GM21367 (cell line): ENCODE results near the gene CLMN.
"Not testable (repeated sequence)": the region's sequence is repeated elsewhere in the genome, so short reads cannot be mapped to it uniquely, and the experiment has no call there.

Experiments used
- ATAC-seq: cut with Tn5 transposase; IDR thresholded peaks from one replicate; pipeline ENCODE4 v1.9.1; 2021; ENCODE audit not compliant: unreplicated experiment

CLMN gene

DNA sequence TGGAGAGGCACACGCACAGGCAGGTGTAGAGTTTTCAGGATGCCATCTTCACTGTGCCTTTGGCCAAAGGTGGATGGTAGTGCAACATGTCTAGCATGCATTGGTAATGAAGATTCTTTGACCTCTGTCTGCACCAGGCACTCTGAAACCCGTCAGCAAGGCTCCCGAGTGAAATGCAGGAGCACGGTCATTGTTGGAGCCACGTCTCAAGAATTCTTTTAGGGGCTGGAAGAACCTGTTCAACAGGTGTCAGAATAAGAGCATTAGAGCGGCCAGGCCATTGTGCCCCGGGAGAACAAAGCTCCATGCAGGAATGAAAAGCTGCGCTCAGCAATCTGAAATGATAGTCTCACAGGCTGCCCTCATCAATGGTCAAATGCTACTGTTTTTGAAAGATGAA lies 122.2 kb downstream of the CLMN start:
- no peak for ATAC-seq

DNA sequence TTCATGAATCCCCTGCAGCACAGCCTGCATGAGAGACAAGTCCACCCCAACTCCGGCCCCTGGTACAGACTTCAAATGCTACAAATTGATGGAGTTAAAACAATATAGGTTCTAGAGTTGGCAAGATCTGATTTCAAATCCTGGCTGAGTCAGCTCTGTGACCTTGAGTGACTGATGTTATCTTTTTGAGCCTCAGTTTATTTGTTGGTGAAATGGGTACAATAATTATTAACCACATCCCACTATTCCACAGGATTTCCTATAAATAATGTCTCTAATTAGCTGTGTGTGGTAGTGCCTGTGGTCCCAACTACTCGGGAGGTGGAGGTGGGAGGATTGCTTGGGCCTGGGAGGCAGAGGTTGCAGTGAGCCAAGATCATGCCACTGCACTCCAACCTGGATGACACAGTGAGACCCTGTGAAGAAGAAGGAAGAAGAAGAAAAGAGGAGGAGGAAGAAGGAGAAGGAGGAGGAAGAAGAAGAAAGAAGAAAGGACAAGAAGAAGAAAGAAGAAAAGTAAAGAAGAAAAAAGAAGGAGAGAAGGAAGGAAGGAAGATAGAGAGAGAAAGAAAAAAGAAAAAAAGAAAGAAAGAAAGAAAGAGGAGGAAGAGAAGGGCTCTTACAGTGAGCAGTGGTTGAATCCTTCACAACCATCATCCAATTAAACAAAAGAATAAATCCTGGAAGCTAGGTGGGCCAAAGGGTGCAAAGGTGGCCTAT lies 122.7 kb downstream of the CLMN start:
- no peak for ATAC-seq

DNA sequence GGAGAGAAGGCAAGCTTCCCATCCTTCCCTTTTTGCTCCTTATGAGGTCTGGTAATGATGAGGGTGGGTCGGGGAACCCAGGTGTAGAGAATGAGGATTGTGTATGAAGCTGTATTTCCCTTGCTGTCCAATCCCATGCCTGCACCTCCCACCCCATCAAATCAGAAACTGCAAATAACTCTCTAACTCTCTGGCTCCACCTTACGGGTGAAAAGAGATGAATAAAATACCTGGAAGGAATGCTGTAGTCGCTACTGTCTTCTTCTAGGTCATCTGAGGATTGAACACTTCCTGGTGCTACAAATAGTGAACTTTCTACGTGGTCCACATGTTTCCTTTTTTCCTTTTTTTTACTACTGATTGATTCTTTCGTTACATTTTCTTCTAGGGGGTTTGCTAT lies 123.4 kb downstream of the CLMN start:
- ATAC-seq = no peak

DNA sequence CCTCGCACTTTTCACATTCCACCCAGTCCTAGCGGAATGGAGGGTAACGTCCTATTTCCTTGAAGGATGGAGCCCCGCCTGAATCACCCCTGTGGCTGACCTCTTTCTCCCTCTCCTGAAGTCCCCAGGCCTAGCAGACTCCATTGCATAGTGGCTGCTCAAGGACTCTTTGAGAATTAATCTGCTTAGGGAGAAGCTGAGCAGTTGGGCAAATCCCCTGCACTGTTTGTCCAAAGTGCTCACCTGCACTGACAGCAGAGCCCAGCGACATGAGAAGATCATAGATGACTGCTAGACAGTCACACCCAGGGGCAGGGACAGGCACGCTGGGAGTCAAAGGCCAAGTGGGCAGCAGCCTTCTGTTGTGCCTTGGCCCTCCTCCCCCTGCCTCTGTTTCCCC lies 124.7 kb downstream of the CLMN start:
- ATAC-seq = no peak

DNA sequence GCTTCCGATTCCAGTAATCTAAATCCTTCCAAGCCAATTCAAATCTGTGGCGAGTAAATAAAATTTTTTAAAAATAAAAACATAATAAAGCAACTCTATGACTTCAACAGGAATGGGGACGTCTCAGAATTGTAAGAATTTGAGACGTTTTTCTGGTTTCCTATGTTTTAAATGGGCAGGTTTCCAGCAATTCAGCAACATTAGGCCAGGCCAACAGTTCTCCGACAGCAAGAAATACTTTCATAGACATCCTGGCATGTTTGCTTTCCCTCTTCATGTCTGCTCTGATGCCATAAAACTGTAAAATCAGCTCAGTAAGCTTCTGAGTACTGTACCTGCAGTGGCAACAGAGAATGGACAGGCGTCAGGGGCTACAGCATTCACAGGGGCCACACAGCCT lies 126.6 kb downstream of the CLMN start:
- ATAC-seq = no peak

DNA sequence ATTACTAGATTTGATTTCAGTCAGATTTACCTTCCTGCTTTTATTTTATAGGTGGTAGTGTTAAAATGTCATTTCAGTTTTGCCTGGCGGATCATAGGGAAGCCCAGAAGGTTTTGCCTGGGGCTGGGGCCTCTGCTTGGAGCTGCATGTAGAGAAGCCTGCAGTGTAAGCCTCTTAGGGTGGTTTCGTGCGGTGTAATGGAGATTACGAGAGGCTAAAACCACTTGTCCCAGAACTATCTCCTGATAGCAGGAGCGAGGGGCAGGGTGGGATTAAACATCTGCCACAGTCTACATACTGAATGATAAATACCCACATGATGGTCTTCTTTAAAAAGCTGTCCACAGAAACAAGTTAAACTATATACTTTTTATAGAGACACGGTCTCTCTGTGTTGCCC lies 127.4 kb downstream of the CLMN start:
- ATAC-seq = no peak

DNA sequence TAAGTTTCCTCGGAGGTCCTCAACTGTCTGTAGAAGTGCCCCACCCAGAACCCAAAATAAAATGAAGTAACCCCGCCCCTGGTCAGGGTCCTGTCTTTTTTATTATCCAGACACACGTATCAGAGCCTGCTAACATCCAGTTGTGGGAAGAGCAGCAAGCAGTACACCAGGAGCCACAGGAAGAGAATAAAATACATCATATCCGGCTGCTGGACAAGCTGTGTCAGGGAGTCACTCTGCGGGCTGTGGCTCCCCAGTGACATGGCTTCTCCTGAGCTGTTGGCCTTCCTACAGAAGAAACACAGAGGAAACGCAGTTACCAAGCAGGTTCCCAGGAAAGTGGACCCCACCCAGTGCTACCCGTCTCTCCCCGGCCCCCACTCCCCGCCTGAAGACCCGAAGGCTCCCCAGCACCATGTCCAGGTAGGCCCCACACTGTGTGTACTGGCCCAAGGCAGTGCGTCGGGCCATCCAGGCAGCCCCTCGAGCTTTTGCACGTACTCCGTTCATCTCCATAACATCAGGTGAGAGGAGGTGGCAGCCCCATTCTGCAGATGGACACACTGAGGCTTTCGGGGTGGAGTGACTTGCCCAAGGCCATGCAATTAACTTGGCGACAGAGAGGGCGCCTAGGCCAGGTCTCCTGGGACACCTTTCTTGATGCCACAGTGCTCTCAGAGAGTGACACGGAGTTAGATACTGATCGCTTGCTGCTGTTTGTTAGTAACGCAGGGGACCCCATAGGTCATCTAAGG lies 128.1 kb downstream of the CLMN start:
- no peak for ATAC-seq

DNA sequence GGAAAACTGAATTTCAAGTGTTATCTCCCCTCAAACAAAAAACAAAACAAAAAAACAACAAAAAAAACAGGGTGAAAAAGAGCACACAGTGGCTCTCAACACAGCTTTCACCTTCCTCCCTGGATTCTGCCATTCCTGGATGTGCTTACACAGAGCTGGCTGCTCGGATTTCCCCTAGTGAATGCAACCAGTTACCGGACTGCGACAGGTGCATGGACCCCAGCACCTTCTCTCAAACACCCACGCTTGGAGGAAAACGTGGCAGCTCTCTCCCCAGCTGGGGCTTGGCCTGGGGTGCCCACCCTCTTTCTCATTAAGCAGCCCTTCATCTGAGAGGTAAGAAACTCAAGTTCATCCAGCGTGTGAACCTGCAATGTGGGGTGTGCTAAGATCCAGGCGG lies 128.9 kb downstream of the CLMN start:
- no peak for ATAC-seq

DNA sequence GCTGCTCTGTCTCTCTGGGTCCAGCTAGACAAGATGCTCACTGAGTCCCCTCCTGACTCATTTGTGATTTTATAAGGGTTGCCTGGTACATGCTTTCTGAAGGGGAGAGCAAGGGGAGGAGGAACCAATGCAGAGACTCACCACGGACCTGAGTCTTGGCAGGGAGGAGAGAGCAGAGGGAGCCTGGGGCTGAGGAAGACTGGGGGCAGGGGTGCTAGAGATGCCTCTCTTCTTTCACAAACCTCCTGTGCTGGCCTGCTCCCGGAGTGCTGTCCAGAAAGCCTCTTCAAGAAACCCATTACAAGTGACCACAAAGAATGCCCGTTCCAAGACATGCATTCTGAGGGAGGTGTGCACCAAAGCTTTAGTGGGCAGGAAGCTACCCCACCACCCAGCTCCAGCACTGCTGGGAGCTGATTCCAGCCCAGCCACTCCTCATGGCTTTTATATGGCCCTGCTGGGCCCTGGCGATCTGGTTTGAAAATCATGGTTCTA lies 129.3 kb downstream of the CLMN start:
- no peak for ATAC-seq

DNA sequence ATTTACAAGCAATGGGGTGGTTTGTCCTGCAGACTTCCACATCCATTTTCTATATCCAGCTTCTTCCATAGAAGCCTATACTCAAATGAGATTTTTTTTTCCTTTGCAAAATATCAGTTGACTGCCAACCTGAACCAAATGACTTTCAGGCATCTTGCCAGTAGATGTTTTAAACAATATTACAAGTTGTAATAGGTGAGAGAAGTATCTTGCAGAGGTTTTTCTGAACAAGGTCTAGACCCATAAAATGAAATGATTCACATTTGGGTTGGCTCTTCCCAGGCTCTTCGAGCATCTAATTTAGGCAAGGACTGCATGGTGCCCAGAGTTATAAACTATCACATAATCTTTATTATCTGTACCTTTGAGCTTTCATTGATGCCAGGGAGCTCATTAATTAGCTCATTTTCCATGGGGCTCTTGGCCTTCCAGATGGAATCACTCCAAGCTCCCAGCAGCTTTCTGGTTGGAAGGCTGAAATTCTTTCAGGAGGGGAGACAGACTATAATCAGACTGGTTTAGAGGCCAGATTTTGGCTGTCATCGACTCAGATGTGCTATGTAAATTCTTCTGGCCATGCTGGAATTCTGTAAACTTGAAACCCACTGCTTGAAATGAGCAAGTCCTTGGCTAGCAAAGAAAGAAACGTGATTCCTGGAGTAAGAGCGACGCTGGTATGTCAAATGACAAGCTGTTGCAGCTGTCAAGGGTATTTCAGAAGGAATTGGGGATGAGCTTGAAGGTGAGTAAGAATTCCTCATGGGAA lies 130.2 kb downstream of the CLMN start:
- ATAC-seq = no peak

DNA sequence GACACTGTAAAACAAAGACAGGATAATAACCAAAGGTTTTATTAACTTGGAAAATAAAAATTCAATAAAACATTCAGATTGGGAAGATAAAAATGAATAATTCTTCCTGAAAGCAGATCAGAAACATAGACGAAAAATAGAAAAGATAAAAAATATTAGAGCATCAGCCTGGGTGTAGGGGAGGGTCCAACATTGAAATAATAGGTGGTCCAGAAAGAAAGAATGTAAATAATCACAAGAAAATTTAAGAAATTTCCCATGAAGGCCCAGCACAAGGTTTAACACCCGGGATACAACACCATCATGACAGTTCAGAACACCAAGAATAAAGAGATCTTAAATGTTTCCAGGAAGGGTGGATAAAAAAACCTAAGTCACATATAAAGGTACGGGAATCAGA lies 131.3 kb downstream of the CLMN start:
- ATAC-seq = no peak

DNA sequence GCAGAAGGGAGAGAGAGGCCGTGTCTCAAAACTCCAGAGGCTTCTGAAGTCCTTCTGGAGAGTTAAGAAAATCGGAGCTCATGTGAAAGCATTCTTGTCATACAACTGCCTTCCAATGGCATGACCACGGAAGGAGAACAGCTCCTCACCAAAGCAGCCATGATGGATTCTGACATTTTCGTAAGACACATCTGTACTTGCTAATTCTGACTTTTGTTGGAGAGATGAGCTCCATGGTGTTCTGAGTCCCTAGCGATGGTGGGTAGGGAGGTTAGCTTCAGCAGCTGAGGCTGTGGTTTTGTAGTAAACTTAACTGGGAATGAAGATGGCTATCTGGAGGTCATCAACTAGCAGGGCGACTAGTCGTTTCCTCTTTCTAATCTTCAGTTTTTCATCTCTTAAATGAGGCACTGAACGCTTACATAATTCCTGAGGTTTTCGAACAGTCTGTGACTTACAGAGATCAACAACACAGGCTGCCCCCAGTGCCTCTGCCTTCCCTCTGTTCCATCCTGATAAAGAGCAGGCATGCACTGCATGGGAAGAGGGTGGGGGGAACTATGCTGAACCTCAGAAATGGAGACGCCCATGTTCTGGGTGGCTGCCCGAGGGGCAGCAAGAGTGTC lies 133.8 kb downstream of the CLMN start:
- no peak for ATAC-seq

DNA sequence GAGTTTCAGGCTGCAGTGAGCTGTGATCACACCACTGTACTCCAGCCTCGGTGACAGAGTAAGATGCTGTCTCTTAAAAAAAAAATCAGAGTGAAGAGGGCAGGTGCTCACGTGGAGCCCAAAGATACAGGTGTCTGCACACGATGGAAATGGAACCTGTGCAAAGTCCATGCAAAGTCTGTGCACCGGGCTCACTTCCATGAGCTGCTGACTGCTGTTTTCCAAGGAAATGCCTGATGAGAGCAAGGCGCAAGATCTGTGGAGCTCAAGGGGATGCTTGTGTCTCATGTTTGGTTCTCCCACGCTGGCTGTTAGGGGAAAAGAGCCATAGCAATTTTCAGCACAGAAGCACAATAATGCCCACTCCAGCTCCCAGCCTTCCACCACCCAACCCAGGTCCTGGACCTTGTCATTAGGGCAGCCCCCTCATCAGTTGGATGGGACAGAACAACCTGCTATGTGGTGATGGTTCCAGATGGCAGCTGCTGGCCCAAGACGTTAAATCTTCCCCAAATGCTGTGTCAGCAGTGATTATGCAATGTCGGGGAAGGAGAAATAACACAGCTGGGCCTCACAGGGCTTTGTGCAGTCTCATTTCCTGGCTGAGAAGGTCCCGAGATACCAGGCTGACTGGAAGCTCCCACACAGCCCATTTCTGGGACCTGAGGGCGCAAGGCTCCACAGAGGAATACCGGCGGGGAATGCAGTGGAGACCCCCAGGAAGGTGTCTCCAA lies 134.5 kb downstream of the CLMN start:
- ATAC-seq = no peak

DNA sequence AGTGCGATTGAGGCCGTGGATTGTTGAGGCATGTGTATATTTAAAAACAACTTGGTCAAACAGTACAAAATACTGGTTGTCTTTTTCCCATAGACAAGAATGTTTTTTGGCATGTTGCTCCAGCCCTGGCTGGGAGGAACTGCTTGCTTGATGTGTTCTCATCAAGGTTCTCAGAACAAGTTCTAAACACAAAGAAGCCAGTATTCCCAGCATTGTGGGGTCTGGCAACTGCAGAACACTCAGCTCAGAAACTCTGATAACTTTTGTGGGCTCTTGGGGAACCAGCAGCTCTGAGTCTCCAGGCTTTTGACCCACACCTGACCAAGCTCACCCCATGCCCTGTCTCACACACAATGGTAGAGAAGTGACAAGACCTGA lies 135.3 kb downstream of the CLMN start:
- no peak for ATAC-seq

DNA sequence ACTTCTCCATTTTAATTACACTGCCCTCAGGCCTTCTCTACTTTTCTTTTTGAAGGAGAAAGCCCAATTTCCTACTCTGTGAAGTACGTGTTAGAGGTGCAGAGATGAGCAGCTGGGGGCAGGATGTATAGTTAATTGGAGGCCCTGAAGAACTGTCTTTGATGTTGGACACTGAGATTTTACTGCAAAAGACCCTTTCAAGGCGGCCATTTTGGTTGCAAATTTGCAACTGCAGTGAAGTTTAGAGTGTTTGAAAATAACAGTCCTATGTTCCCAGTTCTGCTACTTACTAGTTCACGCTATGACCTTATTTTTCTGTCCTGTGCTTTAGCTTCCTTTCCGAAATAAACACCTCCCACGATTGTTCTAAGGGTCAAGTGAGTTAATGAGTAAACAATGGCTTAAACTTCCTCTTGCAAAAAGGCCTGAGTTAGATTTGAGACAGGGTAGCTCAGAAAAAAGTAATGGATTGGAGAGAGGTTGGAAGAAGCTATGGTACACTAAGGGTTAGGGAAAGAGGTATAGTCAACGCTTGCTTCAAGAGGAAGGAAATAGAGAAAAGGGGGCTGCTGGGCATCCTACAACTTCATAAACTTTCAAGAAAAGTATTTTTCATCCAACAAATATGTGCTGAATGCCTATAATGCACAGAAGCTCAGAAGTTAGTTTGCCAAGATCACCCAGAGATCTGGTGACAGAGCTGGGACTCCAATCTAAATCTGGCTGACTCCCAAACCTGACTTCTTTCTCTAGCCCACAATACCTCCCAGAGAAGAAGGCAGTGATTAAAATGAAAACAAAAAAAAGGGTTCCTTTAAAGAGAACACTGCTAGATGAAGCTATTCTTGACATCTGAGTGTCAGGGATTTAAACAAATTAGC lies 135.9 kb downstream of the CLMN start:
- no peak for ATAC-seq

DNA sequence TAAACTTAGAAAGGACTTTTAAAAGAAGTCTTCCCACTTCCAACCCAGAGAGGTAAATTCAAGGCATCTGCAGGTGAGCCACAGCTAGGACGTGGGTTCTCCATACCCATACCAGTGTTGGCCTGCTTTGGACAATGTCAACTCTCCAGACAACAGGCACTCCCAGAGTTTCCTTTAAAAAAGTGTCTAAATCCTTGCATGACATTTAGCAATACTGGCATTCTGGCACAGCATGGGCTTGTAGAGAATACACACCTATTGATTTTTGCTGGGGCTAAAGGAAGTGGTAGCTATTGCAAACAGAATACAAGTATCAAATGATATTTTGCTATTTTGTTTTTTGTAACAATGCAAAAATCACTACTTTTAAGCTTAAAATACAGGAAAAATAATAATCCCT lies 136.6 kb downstream of the CLMN start:
- ATAC-seq = no peak

DNA sequence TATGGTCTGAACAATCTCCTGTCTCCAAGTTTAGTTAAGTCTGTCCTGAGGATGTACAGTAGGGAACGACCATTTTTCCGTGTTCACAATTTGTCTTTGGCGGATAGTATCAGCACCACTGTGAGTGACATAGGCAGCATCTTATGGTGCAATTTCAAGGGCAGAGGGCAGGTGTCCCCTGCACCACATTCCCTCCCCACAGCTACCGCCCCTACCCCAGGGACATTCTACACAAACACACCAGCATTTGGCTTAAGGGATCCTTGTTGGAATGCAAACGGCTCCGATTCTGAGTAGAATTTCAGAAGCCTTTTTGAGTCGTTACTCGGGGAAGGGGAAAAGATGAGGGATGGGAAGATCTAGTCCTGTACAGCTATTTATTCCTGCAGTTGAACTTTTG lies 137.3 kb downstream of the CLMN start:
- no peak for ATAC-seq

DNA sequence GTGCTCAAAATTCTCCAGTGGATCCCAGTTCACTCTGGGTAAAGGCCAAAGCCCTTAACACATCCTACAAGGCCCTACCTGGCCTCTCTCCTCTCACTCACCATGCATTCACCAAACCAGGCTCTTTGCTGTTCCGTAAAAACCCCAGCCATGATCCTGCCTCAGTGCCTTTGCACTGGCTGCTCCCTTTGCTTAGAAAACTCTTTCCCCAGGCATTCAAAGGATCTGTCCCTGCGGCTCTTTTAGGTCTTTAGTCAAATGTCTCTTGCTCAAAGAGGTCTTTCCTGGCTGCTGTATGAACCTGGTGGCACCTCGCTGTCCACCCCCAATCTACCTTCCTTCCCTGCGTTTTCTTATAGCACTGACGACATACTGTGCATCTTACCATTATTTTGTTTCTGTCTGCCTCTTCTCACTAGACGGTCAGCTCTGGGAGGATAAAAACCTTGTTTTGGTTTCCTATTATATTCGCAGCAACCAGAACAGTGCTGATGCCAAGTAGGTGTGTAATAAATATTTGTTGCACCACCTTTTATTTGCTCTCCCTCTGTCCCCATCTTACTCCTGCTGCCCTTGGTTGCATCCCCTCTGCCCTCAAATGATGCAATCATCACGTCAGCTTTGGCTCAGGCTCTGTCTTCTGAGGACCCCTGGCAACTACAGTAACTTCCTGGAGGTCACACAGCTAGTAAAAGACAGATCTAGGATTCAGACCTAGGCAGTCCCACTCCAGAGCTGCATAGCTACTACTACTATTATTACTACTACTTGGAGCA lies 138.6 kb downstream of the CLMN start:
- no peak for ATAC-seq

DNA sequence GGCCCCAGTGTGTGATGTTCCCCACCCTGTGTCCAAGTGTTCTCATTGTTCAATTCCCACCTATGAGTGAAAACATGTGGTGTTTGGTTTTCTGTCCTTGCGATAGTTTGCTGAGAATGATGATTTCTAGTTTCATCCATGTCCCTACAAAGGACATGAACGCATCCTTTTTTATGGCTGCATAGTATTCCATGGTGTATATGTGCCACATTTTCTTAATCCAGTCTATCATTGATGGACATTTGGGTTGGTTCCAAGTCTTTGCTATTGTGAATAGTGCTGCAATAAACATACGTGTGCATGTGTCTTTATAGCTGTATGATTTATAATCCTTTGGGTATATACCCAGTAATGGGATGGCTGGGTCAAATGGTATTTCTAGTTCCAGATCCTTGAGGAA lies 144.0 kb downstream of the CLMN start:
- ATAC-seq = not testable (repeated sequence)
